Measurements from ENCODE around the gene TGFB1I1. TPM values are rescaled to one million over a fixed set of nuclear protein-coding genes. Genes with fewer than 3 reads are reported as not detected.
A peak's percentile ranks its signal among the peaks of the same experiment; 100 is the strongest.
"Not testable (repeated sequence)": the region's sequence is repeated elsewhere in the genome, so short reads cannot be mapped to it uniquely, and the experiment has no call there.

TGFB1I1 gene
- total RNA-seq, 1 donor from 2014 or later = 25.6 TPM

GRCh38 chr16:31483081-31483480, 11.1 kb downstream of the TGFB1I1 start, which contains the start of gene SLC5A2:
Gene SLC5A2, plus strand, starts transcription at chr16:31483123. Its CDS starts 14 bp downstream, at chr16:31483137.
- no peak within 1 kb of the TSS for H3K27ac Mint-ChIP-seq
- H3K27me3 Mint-ChIP-seq = peaks cover 65% of the 10 kb centered on the region
- no peak for DNase-seq (ENCODE audit: extremely low spot score, unreplicated experiment)
- H3K4me3 Mint-ChIP-seq = no peak within 1 kb of the TSS
- H3K36me3 Mint-ChIP-seq = no peaks in the 10 kb centered on the region
- no peaks in the 10 kb centered on the region for H3K9me3 Mint-ChIP-seq
- no peaks in the 10 kb centered on the region for H3K4me1 Mint-ChIP-seq (ENCODE audit: unreplicated experiment)
- TF ChIP-seq CTCF (conservative IDR thresholded peaks at IDR 0.05) = no peak

- H3K9me3 Mint-ChIP-seq; DNase-seq (ENCODE audit: extremely low spot score, unreplicated experiment); H3K36me3 Mint-ChIP-seq; H3K4me1 Mint-ChIP-seq (ENCODE audit: unreplicated experiment); H3K4me3 Mint-ChIP-seq; H3K27ac Mint-ChIP-seq: not testable (repeated sequence)
- H3K27me3 Mint-ChIP-seq = peaks cover 64% of the 10 kb centered on the region
These were observed 12.1 kb downstream of the TGFB1I1 start for GRCh38 chr16:31484048-31484447.

- no peak for TF ChIP-seq CTCF (conservative IDR thresholded peaks at IDR 0.05)
- Mint-ChIP-seq H3K36me3 (peaks cover 3% of the 10 kb centered on the region), H3K9me3 (no peaks in the 10 kb centered on the region), H3K27ac (no peak overlapping the region), H3K4me1 (ENCODE audit: unreplicated experiment) (no peaks in the 10 kb centered on the region), H3K27me3 (peaks cover 62% of the 10 kb centered on the region), H3K4me3 (no peak overlapping the region)
- no peak for DNase-seq (ENCODE audit: extremely low spot score, unreplicated experiment)
These were observed 12.7 kb downstream of the TGFB1I1 start for GRCh38 chr16:31484491-31485171.

GRCh38 chr16:31485571-31485970, 13.6 kb downstream of the TGFB1I1 start:
- H3K27ac Mint-ChIP-seq = no peak overlapping the region
- DNase-seq (ENCODE audit: extremely low spot score, unreplicated experiment) = no peak
- TF ChIP-seq CTCF (conservative IDR thresholded peaks at IDR 0.05) = no peak
- peaks cover 5% of the 10 kb centered on the region for H3K36me3 Mint-ChIP-seq
- peaks cover 59% of the 10 kb centered on the region for H3K27me3 Mint-ChIP-seq
- no peak overlapping the region for H3K4me3 Mint-ChIP-seq
- no peaks in the 10 kb centered on the region for H3K9me3 Mint-ChIP-seq
- H3K4me1 Mint-ChIP-seq (ENCODE audit: unreplicated experiment) = no peaks in the 10 kb centered on the region

- Mint-ChIP-seq H3K27me3 (peaks cover 54% of the 10 kb centered on the region), H3K4me3 (peak overlapping the region; percentile 66)
These were observed 14.1 kb downstream of the TGFB1I1 start for GRCh38 chr16:31486045-31486444.

More at GRCh38 chr16:31486045-31486444, 14.1 kb downstream of the TGFB1I1 start:
- no peaks in the 10 kb centered on the region for H3K4me1 Mint-ChIP-seq (ENCODE audit: unreplicated experiment)
- no peaks in the 10 kb centered on the region for H3K9me3 Mint-ChIP-seq
- no peak for TF ChIP-seq CTCF (conservative IDR thresholded peaks at IDR 0.05)
- H3K27ac Mint-ChIP-seq = no peak overlapping the region
- no peak for DNase-seq (ENCODE audit: extremely low spot score, unreplicated experiment)
- peaks cover 5% of the 10 kb centered on the region for H3K36me3 Mint-ChIP-seq

Data from type B pancreatic cell (in vitro differentiated cells).